CD8-positive, alpha-beta memory T cell (primary cell): ENCODE results near the gene KRTAP4-5. TPM values are rescaled to one million over a fixed set of nuclear protein-coding genes. Genes with fewer than 3 reads are reported as not detected.
"Not testable (repeated sequence)": the region's sequence is repeated elsewhere in the genome, so short reads cannot be mapped to it uniquely, and the experiment has no call there.

Experiments used
- CTCF ChIA-PET: fragments of 350-600 bp; sonication (Branson Sonifier 250); formaldehyde crosslinking; loops from one replicate; lab custom pipeline; 2021; ENCODE audit warnings: antibody characterized with exemption; lab: Charles Lee
- POLR2A ChIA-PET: fragments of 350-600 bp; sonication (Branson Sonifier 250); formaldehyde crosslinking; loops from one replicate; lab custom pipeline; 2021; ENCODE audit warnings: antibody characterized with exemption; lab: Charles Lee
- DNase-seq, 5 donors: peaks; one replicate each; pipeline versions ENCODE4 v3.0.0 to v3.0.0-alpha.2; 2020 to 2022; ENCODE audit warnings: mixed read lengths in 1 of 5
- H3K27ac ChIP-seq: one replicate; pipeline ENCODE4 v1.7.0; 2013; ENCODE audit warnings: low read depth, mild to moderate bottlenecking, low read length, moderate library complexity
- H3K27me3 ChIP-seq: 2 replicates; pipeline ENCODE4 v1.7.0; 2013; ENCODE audit warnings: low read length, mild to moderate bottlenecking; ENCODE audit not compliant: insufficient read depth, poor library complexity, severe bottlenecking
- H3K36me3 ChIP-seq: 2 replicates; pipeline ENCODE4 v1.7.0; 2013; ENCODE audit warnings: mild to moderate bottlenecking, low read length, moderate library complexity; ENCODE audit not compliant: insufficient read depth
- H3K4me1 ChIP-seq: 2 replicates; pipeline ENCODE4 v1.7.0; 2013; ENCODE audit warnings: mild to moderate bottlenecking, low read length, moderate library complexity; ENCODE audit not compliant: insufficient read depth
- H3K4me3 ChIP-seq: 2 replicates; pipeline ENCODE4 v1.7.0; 2013; ENCODE audit warnings: mild to moderate bottlenecking, low read length
- H3K9me3 ChIP-seq: 2 replicates; pipeline ENCODE4 v1.7.0; 2013; ENCODE audit warnings: mild to moderate bottlenecking, low read length
- H3K27ac Mint-ChIP-seq, 8 donors: one replicate each; pipeline ENCODE4 v1.8.0; 2020 to 2021; ENCODE audit warnings: mixed read lengths in 8 of 8, mild to moderate bottlenecking in 6 of 8, inconsistent platforms in 3 of 8, moderate library complexity in 3 of 8
- H3K27me3 Mint-ChIP-seq, 2 donors: one replicate each; pipeline ENCODE4 v1.8.0; 2020 to 2021; ENCODE audit warnings: mixed read lengths in 2 of 2, mild to moderate bottlenecking in 1 of 2, moderate library complexity in 1 of 2
- H3K36me3 Mint-ChIP-seq, 3 donors: one replicate each; pipeline ENCODE4 v1.8.0; 2020 to 2021; ENCODE audit warnings: mixed read lengths in 3 of 3, inconsistent platforms in 1 of 3, mild to moderate bottlenecking in 1 of 3
- H3K4me1 Mint-ChIP-seq, 3 donors: one replicate each; pipeline ENCODE4 v1.8.0; 2020 to 2021; ENCODE audit warnings: mixed read lengths in 3 of 3, inconsistent platforms in 1 of 3, mild to moderate bottlenecking in 1 of 3
- H3K4me3 Mint-ChIP-seq, 7 donors: one replicate each; pipeline ENCODE4 v1.8.0; 2020 to 2021; ENCODE audit warnings: mixed read lengths in 7 of 7, mild to moderate bottlenecking in 6 of 7, moderate library complexity in 4 of 7, inconsistent platforms in 2 of 7
- H3K9me3 Mint-ChIP-seq, 5 donors: one replicate each; pipeline ENCODE4 v1.8.0; 2020 to 2022; ENCODE audit warnings: mixed read lengths in 5 of 5, mild to moderate bottlenecking in 3 of 5, moderate library complexity in 2 of 5, inconsistent platforms in 1 of 5
- polyA plus RNA-seq: library from polyadenylated mRNA; unstranded; fragments of 300-500 nt; fragmentation: Illumina TruSeq; gene quantifications from one replicate; pipeline ENCODE4 v1.2.3, GENCODE V29; 2021
- total RNA-seq, 2 experiments: library from RNA; stranded (reverse); gene quantifications; one replicate each; pipeline ENCODE4 v1.2.3, GENCODE V29; 2021

Gene KRTAP4-5
- total RNA-seq (not detected), polyA plus RNA-seq (not detected)

- POLR2A ChIA-PET: no interaction called here
- Histone ChIP-seq H3K27me3 (no peaks in the 10 kb centered on the region), H3K4me1 (no peaks in the 10 kb centered on the region), H3K9me3 (no peaks in the 10 kb centered on the region), H3K4me3 (no peak within 1 kb of the TSS), H3K36me3 (no peaks in the 10 kb centered on the region), H3K27ac (no peak within 1 kb of the TSS)
- Mint-ChIP-seq H3K4me3 (no peak within 1 kb of the TSS), H3K4me1 (peaks cover 0 to 2% (median 0%) of the 10 kb centered on the region in 3 donors), H3K36me3 (peaks cover 0 to 1% (median 0%) of the 10 kb centered on the region in 3 donors), H3K27ac (no peak within 1 kb of the TSS), H3K9me3 (peaks cover 0 to 4% (median 0%) of the 10 kb centered on the region in 5 donors), H3K27me3 (peaks cover 7 to 37% of the 10 kb centered on the region in 2 donors)
- no peak for DNase-seq
- CTCF ChIA-PET: no interaction called here
Observed at GRCh38 chr17:41149652-41149985, at the start of gene KRTAP4-5. KRTAP4-5 (minus strand) TSS chr17:41149825; CDS start chr17:41149767, 58 bp downstream.

DNA sequence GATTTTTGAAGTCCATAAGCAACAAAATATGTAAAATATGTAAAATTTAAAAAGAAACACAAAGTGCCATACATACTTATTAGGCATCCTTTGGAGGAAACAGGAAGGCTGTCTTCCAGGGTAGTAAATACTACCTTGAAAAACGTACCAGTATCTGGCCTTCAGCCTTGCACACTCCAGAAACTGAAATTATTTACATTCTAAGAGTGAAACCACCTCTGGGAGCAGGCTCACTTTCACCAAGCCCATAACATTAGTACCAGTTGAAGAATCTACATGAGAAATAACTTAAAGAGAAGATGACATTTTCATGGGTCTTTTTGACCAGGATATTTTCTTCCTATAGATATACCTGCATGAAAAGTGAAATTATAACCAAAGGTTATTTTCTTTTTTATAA is 46.4 kb upstream of the KRTAP4-5 start:
- Mint-ChIP-seq H3K4me1 (no peaks in the 10 kb centered on the region), H3K27me3 (peaks cover 16 to 25% of the 10 kb centered on the region in 2 donors), H3K27ac (no peak overlapping the region), H3K4me3 (no peak overlapping the region), H3K9me3 (peaks cover 2 to 13% (median 4%) of the 10 kb centered on the region in 5 donors), H3K36me3 (peaks cover 0 to 18% (median 0%) of the 10 kb centered on the region in 3 donors)
- POLR2A ChIA-PET: no interaction called here
- H3K36me3 ChIP-seq: no peaks in the 10 kb centered on the region
- no peak overlapping the region for H3K27ac ChIP-seq
- no peak for DNase-seq
- no peaks in the 10 kb centered on the region for H3K9me3 ChIP-seq
- CTCF ChIA-PET: no interaction called here
- no peaks in the 10 kb centered on the region for H3K4me1 ChIP-seq
- no peak overlapping the region for H3K4me3 ChIP-seq
- no peaks in the 10 kb centered on the region for H3K27me3 ChIP-seq

GRCh38 chr17:41190328-41190727 is 40.7 kb upstream of the KRTAP4-5 start:
- Mint-ChIP-seq H3K4me1 (no peaks in the 10 kb centered on the region), H3K27me3 (peaks cover 23 to 56% of the 10 kb centered on the region in 2 donors), H3K4me3 (no peak overlapping the region), H3K27ac (no peak overlapping the region), H3K9me3 (peaks cover 0 to 6% (median 0%) of the 10 kb centered on the region in 5 donors), H3K36me3 (peaks cover 0 to 12% (median 0%) of the 10 kb centered on the region in 3 donors)
- H3K9me3 ChIP-seq: no peaks in the 10 kb centered on the region
- no peak overlapping the region for H3K27ac ChIP-seq
- no peaks in the 10 kb centered on the region for H3K27me3 ChIP-seq
- no peaks in the 10 kb centered on the region for H3K4me1 ChIP-seq
- H3K4me3 ChIP-seq: no peak overlapping the region
- CTCF ChIA-PET: no interaction called here
- POLR2A ChIA-PET: no interaction called here
- H3K36me3 ChIP-seq: no peaks in the 10 kb centered on the region
- no peak for DNase-seq

- H3K27ac Mint-ChIP-seq, H3K4me3 Mint-ChIP-seq, H3K36me3 ChIP-seq, H3K27me3 ChIP-seq, H3K4me1 Mint-ChIP-seq, H3K9me3 ChIP-seq, CTCF ChIA-PET, H3K4me3 ChIP-seq, H3K4me1 ChIP-seq, H3K9me3 Mint-ChIP-seq, DNase-seq, POLR2A ChIA-PET, H3K27ac ChIP-seq: not testable (repeated sequence)
- H3K36me3 Mint-ChIP-seq: peaks cover 0 to 12% (median 0%) of the 10 kb centered on the region in 3 donors
- peaks cover 23 to 56% of the 10 kb centered on the region in 2 donors for H3K27me3 Mint-ChIP-seq
Observed at GRCh38 chr17:41189837-41190318, 40.3 kb upstream of the KRTAP4-5 start, which contains the start of gene KRTAP9-1. KRTAP9-1 (plus strand) TSS chr17:41189887; CDS start chr17:41189887, 0 bp downstream.

GRCh38 chr17:41186872-41187271 is 37.2 kb upstream of the KRTAP4-5 start:
- POLR2A ChIA-PET: no interaction called here
- DNase-seq: no peak
- no peaks in the 10 kb centered on the region for H3K9me3 ChIP-seq
- H3K4me1 Mint-ChIP-seq: no peaks in the 10 kb centered on the region
- no peaks in the 10 kb centered on the region for H3K9me3 Mint-ChIP-seq
- no peaks in the 10 kb centered on the region for H3K36me3 ChIP-seq
- no peak overlapping the region for H3K4me3 ChIP-seq
- H3K36me3 Mint-ChIP-seq: no peaks in the 10 kb centered on the region
- H3K27ac Mint-ChIP-seq: no peak overlapping the region
- H3K27me3 ChIP-seq: no peaks in the 10 kb centered on the region
- H3K4me1 ChIP-seq: no peaks in the 10 kb centered on the region
- H3K4me3 Mint-ChIP-seq: no peak overlapping the region
- peaks cover 23 to 62% of the 10 kb centered on the region in 2 donors for H3K27me3 Mint-ChIP-seq
- CTCF ChIA-PET: no interaction called here
- H3K27ac ChIP-seq: no peak overlapping the region

- H3K4me1 Mint-ChIP-seq: no peaks in the 10 kb centered on the region
- H3K4me1 ChIP-seq: no peaks in the 10 kb centered on the region
- H3K27ac Mint-ChIP-seq: no peak overlapping the region
- H3K36me3 Mint-ChIP-seq: no peaks in the 10 kb centered on the region
- POLR2A ChIA-PET: no interaction called here
- no peak overlapping the region for H3K4me3 ChIP-seq
- no peaks in the 10 kb centered on the region for H3K9me3 Mint-ChIP-seq
- H3K9me3 ChIP-seq: no peaks in the 10 kb centered on the region
- no peak for DNase-seq
- no peaks in the 10 kb centered on the region for H3K27me3 ChIP-seq
- H3K4me3 Mint-ChIP-seq: no peak overlapping the region
- peaks cover 16 to 50% of the 10 kb centered on the region in 2 donors for H3K27me3 Mint-ChIP-seq
- no peaks in the 10 kb centered on the region for H3K36me3 ChIP-seq
- CTCF ChIA-PET: interaction anchor here (0.8 kb wide), 1 partner anchor 9 kb away, joined by 3 read pairs; no protein-coding TSS in a partner anchor
- H3K27ac ChIP-seq: no peak overlapping the region
Observed at GRCh38 chr17:41185001-41185400, 35.4 kb upstream of the KRTAP4-5 start.

DNA sequence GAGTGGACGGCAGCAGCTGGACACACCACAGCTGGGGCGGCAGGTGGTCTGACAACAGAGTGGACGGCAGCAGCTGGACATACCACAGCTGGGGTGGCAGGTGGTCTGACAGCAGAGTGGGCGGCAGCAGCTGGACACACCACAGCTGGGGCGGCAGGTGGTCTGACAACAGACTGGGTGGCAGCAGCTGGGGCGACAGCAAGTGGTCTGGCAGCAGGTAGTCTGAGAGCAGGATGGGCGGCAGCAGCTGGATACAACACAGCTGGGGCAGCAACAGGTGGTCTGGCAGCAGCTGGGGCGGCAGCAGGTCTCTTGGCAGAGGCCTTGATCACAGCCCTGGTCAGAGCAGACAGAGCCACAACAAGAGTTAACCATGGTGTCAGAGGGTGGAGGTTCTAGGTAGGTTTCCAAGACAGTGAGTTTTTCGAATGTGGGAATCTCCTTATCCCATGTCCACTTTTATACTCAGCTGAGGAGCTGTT is 34.9 kb upstream of the KRTAP4-5 start, which contains the start of gene KRTAP4-1:
KRTAP4-1 (minus strand) TSS at position 432 of the 482 bp plus-strand sequence; CDS start at position 375, 57 bp downstream.
- no peaks in the 10 kb centered on the region for H3K27me3 ChIP-seq
- ChIA-PET POLR2A (no interaction called here), CTCF (interaction anchor here (0.8 kb wide), 1 partner anchor 9 kb away, joined by 3 read pairs; no protein-coding TSS in a partner anchor)
- Mint-ChIP-seq H3K9me3 (no peaks in the 10 kb centered on the region), H3K27ac (peak within 1 kb of the TSS in 1 of 8 donors; percentile 83), H3K4me3 (no peak within 1 kb of the TSS), H3K36me3 (no peaks in the 10 kb centered on the region), H3K27me3 (peaks cover 16 to 48% of the 10 kb centered on the region in 2 donors), H3K4me1 (no peaks in the 10 kb centered on the region)
- no peak for DNase-seq
- H3K4me1 ChIP-seq: no peaks in the 10 kb centered on the region
- H3K36me3 ChIP-seq: no peaks in the 10 kb centered on the region
- no peak within 1 kb of the TSS for H3K27ac ChIP-seq
- no peaks in the 10 kb centered on the region for H3K9me3 ChIP-seq
- H3K4me3 ChIP-seq: no peak within 1 kb of the TSS

DNA sequence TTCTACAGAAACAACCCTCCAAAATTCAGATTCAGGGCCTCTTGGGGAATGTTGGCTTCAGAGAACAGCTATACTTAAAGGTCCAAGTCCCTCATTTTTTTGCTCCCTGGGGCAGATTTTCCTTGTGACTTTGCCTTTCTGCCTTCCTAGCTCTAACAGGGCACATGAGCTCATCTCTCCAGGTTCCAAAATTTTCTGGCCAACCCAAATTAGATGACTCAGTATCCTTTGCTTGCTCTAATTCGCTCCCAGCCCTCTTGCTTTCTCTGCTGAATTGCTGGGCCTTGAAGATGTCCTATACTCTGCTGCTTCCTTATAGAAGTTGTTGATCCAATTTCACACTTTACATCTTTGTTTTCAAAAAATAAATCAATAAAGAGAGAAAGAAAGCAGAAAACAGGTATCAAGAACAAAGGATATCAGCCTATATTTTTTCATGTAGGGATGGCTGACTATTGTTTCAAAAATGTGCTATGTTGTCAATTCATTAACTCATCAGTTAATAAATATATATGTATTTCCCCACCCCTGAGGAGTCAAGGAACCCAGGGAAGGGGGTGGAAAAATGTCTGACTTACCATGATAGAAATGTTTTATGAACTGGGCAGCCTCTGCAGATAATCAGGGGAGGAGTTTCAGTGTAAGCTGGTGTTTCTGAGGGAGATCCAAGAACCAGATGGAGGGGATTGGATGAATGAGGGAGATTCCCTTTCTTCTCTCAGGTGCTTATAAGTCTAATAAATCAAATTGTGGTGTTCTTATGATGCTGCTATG is 29.4 kb upstream of the KRTAP4-5 start:
- H3K9me3 ChIP-seq: no peaks in the 10 kb centered on the region
- no peaks in the 10 kb centered on the region for H3K27me3 ChIP-seq
- H3K4me3 ChIP-seq: no peak overlapping the region
- DNase-seq: no peak
- H3K27me3 Mint-ChIP-seq: peaks cover 7 to 17% of the 10 kb centered on the region in 2 donors
- no peaks in the 10 kb centered on the region for H3K9me3 Mint-ChIP-seq
- no peaks in the 10 kb centered on the region for H3K4me1 ChIP-seq
- CTCF ChIA-PET: no interaction called here
- no peaks in the 10 kb centered on the region for H3K36me3 Mint-ChIP-seq
- POLR2A ChIA-PET: no interaction called here
- H3K36me3 ChIP-seq: no peaks in the 10 kb centered on the region
- no peak overlapping the region for H3K27ac ChIP-seq
- H3K4me3 Mint-ChIP-seq: no peak overlapping the region
- no peaks in the 10 kb centered on the region for H3K4me1 Mint-ChIP-seq
- peak overlapping the region in 1 of 8 donors; percentile 66 for H3K27ac Mint-ChIP-seq
